ENCODE data around the gene RPL37. TPM values are rescaled to one million over a fixed set of nuclear protein-coding genes. Genes with fewer than 3 reads are reported as not detected.

RPL37 gene
- total RNA-seq, 1 experiment from 2014 or later: 916 TPM

GRCh38 chr5:40780199-40780598, 54.8 kb downstream of the RPL37 start:
- Histone ChIP-seq H3K27ac (ENCODE audit: low read length) (no peak overlapping the region), H3K27me3 (ENCODE audit: control insufficient read depth, insufficient read depth, low read length) (no peaks in the 10 kb centered on the region), H3K36me3 (ENCODE audit: control insufficient read depth, insufficient read depth, low read length) (peaks cover 3% of the 10 kb centered on the region), H3K9me3 (ENCODE audit: control insufficient read depth, insufficient read depth, low read depth, low read length) (no peaks in the 10 kb centered on the region), H3K4me1 (ENCODE audit: control insufficient read depth, insufficient read depth, low read length) (peaks cover 24% of the 10 kb centered on the region), H3K4me3 (ENCODE audit: low read depth in 2 of 2, low read length in 2 of 2) (no peak overlapping the region)
- TF ChIP-seq TCF7L2 (IDR thresholded peaks at IDR 0.05; ENCODE audit: low read depth, low read length) (no peak), SIN3A (IDR thresholded peaks at IDR 0.05; ENCODE audit: borderline replicate concordance, insufficient read depth, low read depth, low read length) (no peak), POLR2AphosphoS5 (IDR thresholded peaks at IDR 0.05; ENCODE audit: low read depth, low read length) (no peak), REST (IDR thresholded peaks at IDR 0.05; ENCODE audit: insufficient read depth in 1 of 2, low read depth in 2 of 2, low read length in 1 of 2) (no peak), CTCF (IDR thresholded peaks at IDR 0.05) (no peak)
- POLR2A ChIA-PET: no interaction called here
- CTCF ChIA-PET: no interaction called here
- BruUV-seq (replicated peaks): no TSS peak
- intact Hi-C loops (cut with micrococcal nuclease; ENCODE audit: unreplicated experiment): no loop called here
- in situ Hi-C loops (cut with HindIII; ENCODE audit: low pct_unique_long_range_greater_than_20kb, low sequenced_read_pairs): no loop called here
- DNase-seq (ENCODE audit: low read depth, low spot score) (no peak), ATAC-seq (no peak)

- intact Hi-C loops (cut with micrococcal nuclease; ENCODE audit: unreplicated experiment): no loop called here
Measured at GRCh38 chr5:40779561-40779960, 55.5 kb downstream of the RPL37 start.

More at GRCh38 chr5:40779561-40779960, 55.5 kb downstream of the RPL37 start:
- no TSS peak for BruUV-seq (replicated peaks)
- peaks cover 24% of the 10 kb centered on the region for H3K4me1 ChIP-seq (ENCODE audit: control insufficient read depth, insufficient read depth, low read length)
- in situ Hi-C loops (cut with HindIII; ENCODE audit: low pct_unique_long_range_greater_than_20kb, low sequenced_read_pairs): no loop called here
- H3K27me3 ChIP-seq (ENCODE audit: control insufficient read depth, insufficient read depth, low read length): no peaks in the 10 kb centered on the region
- no peak overlapping the region for H3K4me3 ChIP-seq (ENCODE audit: low read depth in 2 of 2, low read length in 2 of 2)
- CTCF ChIA-PET: no interaction called here
- TF ChIP-seq REST (IDR thresholded peaks at IDR 0.05; ENCODE audit: insufficient read depth in 1 of 2, low read depth in 2 of 2, low read length in 1 of 2) (no peak), TCF7L2 (IDR thresholded peaks at IDR 0.05; ENCODE audit: low read depth, low read length) (no peak), SIN3A (IDR thresholded peaks at IDR 0.05; ENCODE audit: borderline replicate concordance, insufficient read depth, low read depth, low read length) (no peak), CTCF (IDR thresholded peaks at IDR 0.05) (no peak), POLR2AphosphoS5 (IDR thresholded peaks at IDR 0.05; ENCODE audit: low read depth, low read length) (no peak)
- no peaks in the 10 kb centered on the region for H3K9me3 ChIP-seq (ENCODE audit: control insufficient read depth, insufficient read depth, low read depth, low read length)
- POLR2A ChIA-PET: no interaction called here
- DNase-seq (ENCODE audit: low read depth, low spot score) (no peak), ATAC-seq (no peak)
- peaks cover 8% of the 10 kb centered on the region for H3K36me3 ChIP-seq (ENCODE audit: control insufficient read depth, insufficient read depth, low read length)
- H3K27ac ChIP-seq (ENCODE audit: low read length): no peak overlapping the region
